ENCODE measurements around the gene PRPF4.
"Not testable (repeated sequence)": the region's sequence is repeated elsewhere in the genome, so short reads cannot be mapped to it uniquely, and the experiment has no call there.

DNA sequence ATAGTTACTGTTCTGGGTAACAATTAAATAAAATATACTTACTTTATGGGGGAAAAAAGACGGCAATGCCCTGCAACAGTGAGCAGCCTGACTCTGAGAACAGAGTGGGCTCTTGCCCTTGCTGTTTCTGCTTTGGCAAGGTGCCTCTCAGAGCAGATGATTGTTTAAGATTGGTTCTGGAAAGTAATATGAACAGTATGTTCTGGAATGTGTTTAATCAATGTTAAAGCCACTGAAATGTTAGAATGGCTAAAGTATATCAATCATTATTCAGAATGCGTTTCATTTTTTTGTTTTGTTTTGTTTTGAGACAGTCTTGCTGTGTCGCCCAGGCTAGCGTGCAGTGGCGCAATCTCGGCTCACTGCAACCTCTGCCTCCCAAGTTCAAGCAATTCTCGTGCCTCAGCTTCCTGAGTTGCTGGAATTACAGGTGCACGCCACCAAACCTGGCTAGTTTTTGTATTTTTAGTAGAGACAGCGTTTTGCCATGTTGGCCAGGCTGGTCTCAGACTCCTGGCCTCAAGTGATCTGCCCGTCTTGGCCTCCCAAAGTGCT lies 39.7 kb upstream of the PRPF4 start:
- TF ChIP-seq POLR2A (IDR thresholded peaks at IDR 0.05) = not testable (repeated sequence)
- TF ChIP-seq, protein P1, sequence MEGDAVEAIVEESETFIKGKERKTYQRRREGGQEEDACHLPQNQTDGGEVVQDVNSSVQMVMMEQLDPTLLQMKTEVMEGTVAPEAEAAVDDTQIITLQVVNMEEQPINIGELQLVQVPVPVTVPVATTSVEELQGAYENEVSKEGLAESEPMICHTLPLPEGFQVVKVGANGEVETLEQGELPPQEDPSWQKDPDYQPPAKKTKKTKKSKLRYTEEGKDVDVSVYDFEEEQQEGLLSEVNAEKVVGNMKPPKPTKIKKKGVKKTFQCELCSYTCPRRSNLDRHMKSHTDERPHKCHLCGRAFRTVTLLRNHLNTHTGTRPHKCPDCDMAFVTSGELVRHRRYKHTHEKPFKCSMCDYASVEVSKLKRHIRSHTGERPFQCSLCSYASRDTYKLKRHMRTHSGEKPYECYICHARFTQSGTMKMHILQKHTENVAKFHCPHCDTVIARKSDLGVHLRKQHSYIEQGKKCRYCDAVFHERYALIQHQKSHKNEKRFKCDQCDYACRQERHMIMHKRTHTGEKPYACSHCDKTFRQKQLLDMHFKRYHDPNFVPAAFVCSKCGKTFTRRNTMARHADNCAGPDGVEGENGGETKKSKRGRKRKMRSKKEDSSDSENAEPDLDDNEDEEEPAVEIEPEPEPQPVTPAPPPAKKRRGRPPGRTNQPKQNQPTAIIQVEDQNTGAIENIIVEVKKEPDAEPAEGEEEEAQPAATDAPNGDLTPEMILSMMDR (IDR thresholded peaks at IDR 0.05) = not testable (repeated sequence)
